GM12878 (cell line): ENCODE data around the gene GRIN2C. TPM values are rescaled to one million over a fixed set of nuclear protein-coding genes. Genes with fewer than 3 reads are reported as not detected.

Experiments
- ATAC-seq: fragments of 200-7000 bp; cut with Tn5 transposase; 3 replicates; pipeline ENCODE4 v1.9.1; 2020; ENCODE audit warnings: mild to moderate bottlenecking, moderate library complexity
- BruUV-seq: library from RNA; stranded (reverse); fragments of 400-500 nt; replicated peaks from 2 replicates; lab custom pipeline; 2021; lab: Mats Ljungman, UMichigan
- CTCF ChIA-PET: fragments of 300-600 bp; sonication (Branson Sonifier 250); formaldehyde crosslinking; extraction: SDS; loops from one replicate; lab custom pipeline; 2021; ENCODE audit warnings: inconsistent platforms; lab: Yijun Ruan, JAX
- POLR2A ChIA-PET: fragments of 350-600 bp; formaldehyde crosslinking; extraction: SDS; loops from one replicate; lab custom pipeline; 2021; ENCODE audit warnings: inconsistent platforms; lab: Charles Lee
- RAD21 ChIA-PET: fragments of 300-600 bp; sonication (Branson Sonifier 250); formaldehyde crosslinking; loops from one replicate; lab custom pipeline; 2023; ENCODE audit warnings: antibody characterized with exemption; ENCODE audit not compliant: unreplicated experiment; lab: Charles Lee
- SMC1A ChIA-PET: fragments of 300-600 bp; sonication (Branson Sonifier 250); formaldehyde crosslinking; loops from one replicate; lab custom pipeline; 2023; ENCODE audit not compliant: unreplicated experiment, uncharacterized antibody; lab: Charles Lee
- DNase-seq: peaks from one replicate; pipeline ENCODE4 v3.0.0-alpha.2; 2011; ENCODE audit warnings: low read depth, low spot score
- FAIRE-seq: peaks from 3 replicates; lab custom pipeline; 2011; peaks lifted over from hg19 to GRCh38; lab: Jason Lieb, UNC
- H2AFZ ChIP-seq: 2 replicates; pipeline ENCODE4 v1.6.0; 2011; ENCODE audit warnings: low read depth, low read length, control low read depth; ENCODE audit not compliant: control insufficient read depth
- H3K27ac ChIP-seq: 2 replicates; pipeline ENCODE4 v1.5.1; 2011; ENCODE audit warnings: control low read depth; ENCODE audit not compliant: control insufficient read depth, insufficient read depth
- H3K27me3 ChIP-seq, 2 experiments: replicated peaks in 1 of 2; 2 replicates each; pipeline versions ENCODE4 v1.6.0 to v1.6.1; 2011; ENCODE audit warnings: low read length in 1 of 2; ENCODE audit not compliant: control insufficient read depth in 2 of 2, insufficient read depth in 2 of 2
- H3K36me3 ChIP-seq, 2 experiments: 2 replicates each; pipeline ENCODE4 v1.5.1; 2011; ENCODE audit warnings: low read length in 1 of 2; ENCODE audit not compliant: control insufficient read depth in 2 of 2, insufficient read depth in 2 of 2
- H3K4me1 ChIP-seq: 2 replicates; pipeline ENCODE4 v1.6.1; 2011; ENCODE audit warnings: mild to moderate bottlenecking, low read length, moderate library complexity, mixed read lengths; ENCODE audit not compliant: control insufficient read depth, insufficient read depth
- H3K4me2 ChIP-seq: 2 replicates; pipeline ENCODE4 v1.6.0; 2011; ENCODE audit warnings: control low read depth; ENCODE audit not compliant: control insufficient read depth, insufficient read depth
- H3K4me3 ChIP-seq: fragments of 200-600 bp; sonication (generic); 2 replicates; pipeline ENCODE4 v1.5.1; 2016
- H3K79me2 ChIP-seq: 2 replicates; pipeline ENCODE4 v1.6.0; 2011; ENCODE audit warnings: low read length; ENCODE audit not compliant: control insufficient read depth, insufficient read depth
- H3K9ac ChIP-seq: 2 replicates; pipeline ENCODE4 v1.8.0; 2011; ENCODE audit warnings: low read length, control low read depth, mixed read lengths; ENCODE audit not compliant: control insufficient read depth, insufficient read depth
- H3K9me3 ChIP-seq: replicated peaks from 3 replicates; pipeline ENCODE4 v1.5.1; 2011; ENCODE audit warnings: mild to moderate bottlenecking, low read length; ENCODE audit not compliant: control insufficient read depth, insufficient read depth
- H4K20me1 ChIP-seq: 2 replicates; pipeline ENCODE4 v1.6.0; 2011; ENCODE audit not compliant: control insufficient read depth, insufficient read depth
- CBX5 ChIP-seq: sonication (generic); IDR thresholded peaks from 2 replicates; pipeline ENCODE4 v1.6.1; 2016; ENCODE audit warnings: low read depth, moderate library complexity, mild to moderate bottlenecking, inconsistent platforms
- E2F8 ChIP-seq: fragments of 450-650 bp; IDR thresholded peaks from 2 replicates; pipeline ENCODE4 v1.6.1; 2018; ENCODE audit warnings: mild to moderate bottlenecking, low read depth, moderate library complexity; ENCODE audit not compliant: partially characterized antibody
- FOXM1 ChIP-seq: IDR thresholded peaks from 2 replicates; pipeline ENCODE4 v1.6.1; 2012; ENCODE audit warnings: low read depth, mild to moderate bottlenecking, inconsistent platforms, low read length, moderate library complexity
- JUND ChIP-seq: IDR thresholded peaks from 2 replicates; pipeline ENCODE4 v1.6.1; 2012; ENCODE audit warnings: low read depth, mild to moderate bottlenecking, low read length, improper control_type of control experiment, moderate library complexity
- NKRF ChIP-seq: fragments of 450-650 bp; conservative IDR thresholded peaks from 2 replicates; pipeline ENCODE4 v1.6.1; 2017; ENCODE audit warnings: mild to moderate bottlenecking, moderate library complexity
- NR2F1 ChIP-seq: fragments of 450-650 bp; conservative IDR thresholded peaks from 2 replicates; pipeline ENCODE4 v1.6.1; 2017; ENCODE audit warnings: mild to moderate bottlenecking
- NRF1 ChIP-seq: conservative IDR thresholded peaks from 2 replicates; pipeline ENCODE4 v1.6.1; 2011; ENCODE audit warnings: mild to moderate bottlenecking, low read depth, low read length, improper control_type of control experiment
- SMC3 ChIP-seq: IDR thresholded peaks from 2 replicates; pipeline ENCODE4 v1.6.1; 2011; ENCODE audit warnings: low read length, improper control_type of control experiment, borderline replicate concordance
- TCF7 ChIP-seq: IDR thresholded peaks from 2 replicates; pipeline ENCODE4 v1.6.1; 2014; ENCODE audit warnings: antibody characterized with exemption, borderline replicate concordance
- USF1 ChIP-seq: IDR thresholded peaks from 2 replicates; pipeline ENCODE4 v1.6.1; 2011; ENCODE audit warnings: borderline replicate concordance, low read depth, mild to moderate bottlenecking, moderate library complexity, mixed read lengths, low read length; ENCODE audit not compliant: insufficient read depth; ENCODE audit errors: extremely low read length
- WGBS: methylation state at CpG from one replicate; pipeline ENCODE4 v1.1.6; 2016; ENCODE audit warnings: low lambda C conversion rate; ENCODE audit not compliant: insufficient replicate concordance, insufficient coverage; ENCODE audit errors: missing lambda C conversion rate; 5-methylcytosine and 5-hydroxymethylcytosine counted together
- in situ Hi-C: fragments of 300-500 bp; cut with MboI; formaldehyde crosslinking; loops from 9 replicates; pipeline ENCODE4 v1.14.3; 2018; ENCODE audit warnings: mixed read lengths
- intact Hi-C: fragments of 100-400 bp; cut with micrococcal nuclease; formaldehyde crosslinking; loops from one replicate; pipeline ENCODE4 v1.14.2; 2022; ENCODE audit not compliant: unreplicated experiment
- polyA plus RNA-seq, 11 experiments: library from polyadenylated mRNA; depleted of rRNA in 4 of 11; unstranded in 6 of 11; stranded (reverse) in 5 of 11; fragments of >200 nt; fragmentation: Nextera tagmentation in 4 of 11; fragmentation: Illumina TruSeq in 1 of 11; extraction: Ambion mirVana in 4 of 11; extraction: Trizol in 1 of 11; gene quantifications; 1 replicate in 1 of 11; 2 replicates in 10 of 11; pipeline versions ENCODE4 v1.2.1 to v1.2.3, GENCODE V29; 2011 to 2016; ENCODE audit warnings: inconsistent platforms in 2 of 11, missing spikeins in 2 of 11, low read depth in 1 of 11
- total RNA-seq, 4 experiments: library from RNA; depleted of rRNA in 3 of 4; stranded (reverse); fragments of >200 nt in 3 of 4; fragmentation: Illumina TruSeq in 1 of 4; extraction: Trizol in 1 of 4; gene quantifications; 2 replicates each; pipeline versions ENCODE4 v1.2.1 to v1.2.3, GENCODE V29; 2013 to 2021
- TF ChIP-seq, protein P1 (sequence below): fragments of 450-650 bp; formaldehyde crosslinking; IDR thresholded peaks from 2 replicates; pipeline ENCODE4 v1.4.0; 2022; ENCODE audit warnings: mild to moderate bottlenecking, moderate library complexity

Gene GRIN2C
- total and polyA plus RNA-seq, 10 of the 15 experiments (the other 5 are each of a cell fraction or from before 2014, with no cell fraction given) = 0.01 to 0.20 (median 0.11) TPM; not detected in 2

GRCh38 chr17:74795327-74796020 lies 64.2 kb downstream of the GRIN2C start:
- TF ChIP-seq JUND (no peak), FOXM1 (no peak), E2F8 (no peak), NRF1 (no peak), CBX5 (no peak), NKRF (no peak), SMC3 (no peak), USF1 (no peak), NR2F1 (no peak), TCF7 (no peak)
- TF ChIP-seq, protein P1, sequence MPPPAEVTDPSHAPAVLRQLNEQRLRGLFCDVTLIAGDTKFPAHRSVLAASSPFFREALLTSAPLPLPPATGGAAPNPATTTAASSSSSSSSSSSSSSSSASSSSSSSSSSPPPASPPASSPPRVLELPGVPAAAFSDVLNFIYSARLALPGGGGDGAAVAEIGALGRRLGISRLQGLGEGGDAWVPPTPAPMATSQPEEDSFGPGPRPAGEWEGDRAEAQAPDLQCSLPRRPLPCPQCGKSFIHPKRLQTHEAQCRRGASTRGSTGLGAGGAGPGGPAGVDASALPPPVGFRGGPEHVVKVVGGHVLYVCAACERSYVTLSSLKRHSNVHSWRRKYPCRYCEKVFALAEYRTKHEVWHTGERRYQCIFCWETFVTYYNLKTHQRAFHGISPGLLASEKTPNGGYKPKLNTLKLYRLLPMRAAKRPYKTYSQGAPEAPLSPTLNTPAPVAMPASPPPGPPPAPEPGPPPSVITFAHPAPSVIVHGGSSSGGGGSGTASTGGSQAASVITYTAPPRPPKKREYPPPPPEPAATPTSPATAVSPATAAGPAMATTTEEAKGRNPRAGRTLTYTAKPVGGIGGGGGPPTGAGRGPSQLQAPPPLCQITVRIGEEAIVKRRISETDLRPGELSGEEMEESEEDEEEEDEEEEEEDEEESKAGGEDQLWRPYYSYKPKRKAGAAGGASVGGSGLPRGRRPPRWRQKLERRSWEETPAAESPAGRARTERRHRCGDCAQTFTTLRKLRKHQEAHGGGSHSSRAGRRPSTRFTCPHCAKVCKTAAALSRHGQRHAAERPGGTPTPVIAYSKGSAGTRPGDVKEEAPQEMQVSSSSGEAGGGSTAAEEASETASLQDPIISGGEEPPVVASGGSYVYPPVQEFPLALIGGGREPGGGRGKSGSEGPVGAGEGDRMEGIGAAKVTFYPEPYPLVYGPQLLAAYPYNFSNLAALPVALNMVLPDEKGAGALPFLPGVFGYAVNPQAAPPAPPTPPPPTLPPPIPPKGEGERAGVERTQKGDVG (CRISPR knock-in tag) = no peak
- no peaks in the 10 kb centered on the region for H3K9me3 ChIP-seq
- no peaks in the 10 kb centered on the region for H3K79me2 ChIP-seq
- SMC1A ChIA-PET = no interaction called here
- H3K36me3 ChIP-seq = peaks cover 4 to 8% of the 10 kb centered on the region in 2 experiments; a peak in 3 of 4 replicates
- H3K27me3 ChIP-seq = no peaks in the 10 kb centered on the region
- H4K20me1 ChIP-seq = peaks cover 4% of the 10 kb centered on the region
- in situ Hi-C loops = no loop called here
- CTCF ChIA-PET = interaction anchor here (5.4 kb wide), 1 partner anchor 69 kb away, joined by 90 read pairs; no protein-coding TSS in a partner anchor
- no peak overlapping the region for H3K4me3 ChIP-seq
- no peak overlapping the region for H3K4me2 ChIP-seq
- RAD21 ChIA-PET = interaction anchor here (1.5 kb wide), 1 partner anchor 138 kb away, joined by 4 read pairs; no protein-coding TSS in a partner anchor
- no peak overlapping the region for H3K9ac ChIP-seq
- POLR2A ChIA-PET = no interaction called here
- no peaks in the 10 kb centered on the region for H3K4me1 ChIP-seq
- WGBS = 90% methylated on average over 18 of the region's 18 CpGs
- no TSS peak for BruUV-seq
- intact Hi-C loops = no loop called here
- no peak overlapping the region for H2AFZ ChIP-seq
- H3K27ac ChIP-seq = no peak overlapping the region
- DNase-seq = no peak
- ATAC-seq = no peak
- no peak for FAIRE-seq
